HG03025 (cell line): ENCODE results near the gene KIAA1614.

Experiments used
- ATAC-seq: cut with Tn5 transposase; IDR thresholded peaks from one replicate; pipeline ENCODE4 v1.9.1; 2021; ENCODE audit warnings: mild to moderate bottlenecking, moderate library complexity; ENCODE audit not compliant: unreplicated experiment, low FRiP score

The KIAA1614 gene

DNA sequence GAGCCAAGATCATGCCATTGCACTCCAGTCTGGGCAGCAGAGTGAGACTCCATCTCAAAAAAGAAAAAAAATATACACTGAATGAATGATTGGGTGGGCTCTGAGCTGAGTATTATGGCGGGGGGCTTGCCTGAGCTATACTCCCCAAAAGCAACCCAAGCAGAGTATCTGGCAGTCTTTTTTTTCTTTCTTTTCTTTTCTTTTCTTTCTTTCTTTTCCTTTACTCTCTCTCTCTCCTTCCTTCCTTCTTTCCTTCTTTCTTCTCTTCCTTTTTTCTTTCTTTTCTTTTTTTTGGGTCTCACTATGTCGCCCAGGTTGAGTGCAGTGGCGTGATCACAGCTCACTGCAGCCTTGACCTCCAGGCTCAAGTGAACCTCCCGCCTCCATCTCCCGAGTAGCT lies 27.7 kb downstream of the KIAA1614 start:
- no peak for ATAC-seq

DNA sequence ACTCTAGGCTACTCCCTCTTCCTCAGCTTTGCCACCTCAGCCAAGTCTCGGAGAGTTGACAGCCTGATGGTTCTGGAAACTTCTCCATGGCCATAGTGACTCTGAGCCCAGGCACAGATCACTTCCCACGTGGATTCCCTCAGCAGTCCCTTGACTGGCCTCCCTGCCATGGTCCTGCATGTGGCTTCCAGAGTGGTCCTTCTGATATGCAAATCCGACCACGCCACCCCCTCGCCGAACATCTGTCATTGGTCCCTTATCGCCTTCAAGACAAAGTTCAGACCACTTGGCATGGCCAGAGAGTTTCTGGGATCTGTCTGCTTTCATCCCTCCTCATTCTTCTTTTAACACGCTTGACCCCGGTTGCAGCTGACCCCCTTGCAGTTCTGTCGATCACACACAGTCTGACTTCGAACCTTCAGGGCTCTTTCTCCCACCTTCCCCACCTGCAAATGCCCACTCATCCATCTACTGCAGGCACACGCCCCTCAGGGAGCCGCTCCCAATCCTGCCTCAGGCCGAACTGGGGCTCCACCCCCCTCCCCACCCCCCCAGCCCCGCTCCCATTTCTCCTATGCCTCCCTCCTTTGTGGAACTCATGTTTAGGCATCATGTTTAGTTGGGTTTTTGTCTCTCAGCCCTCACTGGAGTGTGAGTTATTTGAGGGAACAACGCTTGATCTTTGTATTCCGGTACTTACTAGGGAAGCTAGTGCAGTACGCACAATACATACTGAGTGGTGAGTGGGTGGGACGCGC lies 29.0 kb downstream of the KIAA1614 start:
- no peak for ATAC-seq

DNA sequence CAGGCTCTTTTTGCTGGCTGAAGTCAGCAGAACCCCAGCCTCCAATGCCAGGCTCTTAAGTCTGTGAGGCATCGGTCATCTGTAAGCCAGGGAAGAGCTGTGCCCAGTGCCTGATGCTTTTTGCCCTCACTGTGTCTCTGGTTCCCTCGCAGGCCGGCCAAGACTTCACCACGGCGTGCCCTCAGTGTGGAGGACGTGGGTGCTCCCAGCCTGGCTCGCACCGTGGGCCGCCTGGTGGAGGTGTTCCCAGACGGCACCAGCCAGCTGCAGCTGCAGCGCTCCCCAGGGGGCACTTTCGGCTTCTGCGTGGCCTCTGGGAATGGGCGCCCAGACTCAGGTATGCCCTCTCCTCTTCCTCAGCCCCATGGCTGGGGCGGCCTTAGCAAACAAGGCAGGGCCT lies 32.5 kb downstream of the KIAA1614 start:
- ATAC-seq, result no peak

DNA sequence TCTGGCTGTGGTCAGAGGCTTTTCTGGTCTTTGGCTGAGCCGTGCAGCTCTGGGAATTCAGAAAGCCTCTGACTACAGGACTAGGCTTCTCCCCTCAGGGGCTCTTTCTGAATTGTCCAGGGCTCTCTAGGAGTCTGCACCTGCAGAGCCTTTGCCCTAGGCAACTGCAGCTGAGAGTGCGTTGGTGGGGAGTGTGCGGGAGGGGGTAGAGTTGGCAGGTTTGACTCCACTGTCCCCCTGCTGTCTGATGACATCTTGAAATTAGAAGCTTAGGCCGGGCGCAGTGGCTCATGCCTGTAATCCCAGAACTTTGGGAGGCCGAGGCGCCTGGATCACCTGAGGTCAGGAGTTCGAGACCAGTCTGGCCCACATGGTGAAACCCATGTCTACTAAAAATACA lies 32.9 kb downstream of the KIAA1614 start:
- no peak for ATAC-seq

DNA sequence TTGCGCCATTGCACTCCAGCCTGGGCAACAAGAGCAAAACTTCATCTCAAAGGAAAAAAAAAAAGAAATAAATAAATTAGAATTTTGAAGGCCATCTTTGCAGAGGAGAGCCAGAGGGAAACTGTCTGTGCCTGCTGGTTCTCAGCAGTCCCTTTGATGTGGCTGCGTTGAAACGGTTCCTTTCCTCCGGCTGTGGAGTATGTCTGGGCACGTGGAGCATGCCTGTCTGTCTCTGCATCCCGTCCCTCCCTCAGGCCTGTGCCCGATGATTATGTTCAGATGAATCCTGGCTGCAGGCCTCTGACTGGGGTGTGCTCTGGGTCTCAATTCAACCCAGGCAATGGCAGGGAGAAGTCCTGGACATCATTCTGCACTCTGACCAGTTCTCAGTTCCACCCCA lies 33.4 kb downstream of the KIAA1614 start:
- no peak for ATAC-seq

GRCh38 chr1:180946541-180947498 lies 34.1 kb downstream of the KIAA1614 start:
- no peak for ATAC-seq

DNA sequence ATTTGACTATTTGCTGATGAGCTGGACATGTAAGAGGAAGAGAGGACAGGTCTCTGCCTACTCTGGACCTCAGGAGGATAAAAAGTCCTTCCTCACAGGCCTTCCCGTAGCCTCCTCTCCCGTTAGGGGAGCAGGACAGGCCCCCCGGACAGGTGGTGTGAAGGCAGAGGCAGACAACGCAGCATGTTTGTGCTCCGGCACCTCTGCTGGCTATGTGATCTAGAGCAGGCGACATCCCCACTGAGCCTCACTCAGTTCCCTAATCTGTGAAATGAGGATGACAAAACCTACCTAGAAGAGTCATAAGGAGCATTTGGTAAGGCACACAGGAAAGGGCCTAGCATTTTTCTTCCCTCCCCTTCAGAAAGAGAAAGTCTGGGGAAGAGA lies 34.8 kb downstream of the KIAA1614 start:
- ATAC-seq, result no peak

GRCh38 chr1:180947901-180948640 lies 35.4 kb downstream of the KIAA1614 start:
- ATAC-seq, result no peak

GRCh38 chr1:180948641-180949615 lies 36.2 kb downstream of the KIAA1614 start:
- ATAC-seq, result no peak

GRCh38 chr1:180949616-180950000 lies 36.9 kb downstream of the KIAA1614 start:
- ATAC-seq, result no peak

DNA sequence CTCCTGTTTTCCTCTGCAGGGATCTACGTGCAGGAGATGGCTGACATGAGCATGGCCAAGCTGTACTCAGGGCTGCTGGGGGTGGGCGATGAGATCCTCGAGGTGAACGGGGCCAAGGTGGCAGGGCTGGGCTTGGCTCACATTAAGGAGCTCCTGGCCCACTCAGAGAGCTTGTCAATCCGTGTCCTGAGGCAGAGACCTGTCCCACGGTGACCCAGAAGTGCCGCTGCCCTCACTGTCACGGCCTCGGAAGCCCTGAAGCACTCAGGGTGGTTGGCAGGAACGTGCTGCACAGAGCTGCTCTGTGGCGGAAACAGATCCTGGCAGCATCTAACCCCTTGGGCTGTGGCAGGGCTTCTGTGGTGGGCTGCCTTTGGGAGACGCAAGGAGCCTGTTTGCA lies 37.6 kb downstream of the KIAA1614 start:
- no peak for ATAC-seq

DNA sequence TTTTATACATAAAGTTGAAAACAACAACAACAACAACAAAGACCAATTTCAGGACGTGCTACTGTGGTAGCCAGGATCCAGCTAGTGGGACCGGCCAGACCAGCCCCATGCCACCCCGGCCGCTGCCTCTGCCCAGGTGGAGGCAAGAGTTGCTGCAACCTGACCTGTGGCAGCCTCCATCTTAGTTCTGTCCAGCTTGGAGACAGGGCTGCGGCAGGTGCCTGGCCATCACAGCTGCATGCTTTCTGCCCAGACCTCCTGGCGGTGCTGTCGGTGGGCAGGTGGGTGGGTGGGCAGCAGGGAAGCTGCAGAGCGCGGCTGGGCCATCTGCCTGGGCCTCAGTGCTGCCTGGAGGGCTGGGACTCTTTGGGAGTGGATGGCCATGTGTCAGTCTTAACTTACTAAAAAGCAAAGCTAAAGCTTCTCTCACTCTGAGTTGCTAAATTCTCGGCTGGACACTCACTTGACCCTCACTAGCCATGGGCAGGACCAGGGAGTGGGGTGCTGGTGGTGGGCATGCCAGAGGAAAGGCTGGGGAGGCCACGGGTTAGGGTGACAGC lies 38.6 kb downstream of the KIAA1614 start:
- no peak for ATAC-seq

GRCh38 chr1:180951836-180952656 lies 39.3 kb downstream of the KIAA1614 start:
- ATAC-seq, result no peak

DNA sequence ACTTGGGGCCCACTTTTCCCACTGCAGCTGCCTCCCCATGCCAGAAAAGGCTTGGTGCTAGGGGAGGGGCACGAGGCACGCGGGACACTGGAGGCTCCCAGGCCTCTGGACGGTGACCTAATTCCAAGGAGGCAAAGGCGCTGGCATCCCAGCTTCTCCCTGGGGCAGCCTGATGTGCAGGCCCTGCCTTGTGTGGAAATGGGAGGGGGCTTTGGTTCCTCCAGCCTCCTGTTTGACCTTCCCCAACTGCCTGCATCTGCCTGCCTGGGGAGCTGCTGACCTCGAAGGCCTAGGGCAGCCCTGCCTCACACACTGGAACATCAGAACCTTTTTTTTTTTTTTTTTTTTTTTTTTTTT lies 39.9 kb downstream of the KIAA1614 start:
- no peak for ATAC-seq

DNA sequence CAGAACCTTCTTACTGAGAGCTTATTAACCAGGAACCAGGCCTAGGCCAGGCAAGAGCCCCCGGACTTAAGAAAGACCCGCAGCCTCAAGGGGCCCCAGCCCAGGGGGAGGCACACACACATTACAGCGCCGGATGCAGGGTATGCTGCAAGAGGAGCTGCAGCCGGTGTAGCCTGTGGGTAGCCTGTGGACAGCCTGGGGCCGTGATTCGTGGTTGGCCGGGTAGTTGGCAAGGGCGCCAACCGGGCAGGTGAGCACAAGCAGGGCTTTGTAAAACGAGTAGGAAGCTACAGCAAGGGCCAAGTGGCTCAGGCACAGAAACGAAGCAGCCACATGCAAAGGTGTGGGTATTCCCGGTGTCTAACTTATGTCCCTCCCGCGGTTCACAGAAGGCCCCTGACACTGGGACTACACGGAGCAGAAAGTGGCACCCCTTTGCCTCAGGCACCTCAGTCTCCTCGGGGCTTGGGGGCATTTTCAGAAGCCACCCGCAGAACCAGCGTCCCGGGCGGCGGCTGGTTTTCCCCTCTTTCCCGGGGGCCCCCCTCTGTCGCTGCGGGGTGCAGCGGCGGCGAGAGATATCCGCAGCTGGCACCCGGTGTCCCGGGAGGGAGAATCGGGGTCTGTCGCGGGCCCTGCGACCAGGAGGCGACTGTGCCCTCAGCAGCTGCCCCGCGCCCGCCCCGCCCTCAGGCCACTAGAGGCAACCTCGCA lies 40.8 kb downstream of the KIAA1614 start:
- ATAC-seq, result no peak

DNA sequence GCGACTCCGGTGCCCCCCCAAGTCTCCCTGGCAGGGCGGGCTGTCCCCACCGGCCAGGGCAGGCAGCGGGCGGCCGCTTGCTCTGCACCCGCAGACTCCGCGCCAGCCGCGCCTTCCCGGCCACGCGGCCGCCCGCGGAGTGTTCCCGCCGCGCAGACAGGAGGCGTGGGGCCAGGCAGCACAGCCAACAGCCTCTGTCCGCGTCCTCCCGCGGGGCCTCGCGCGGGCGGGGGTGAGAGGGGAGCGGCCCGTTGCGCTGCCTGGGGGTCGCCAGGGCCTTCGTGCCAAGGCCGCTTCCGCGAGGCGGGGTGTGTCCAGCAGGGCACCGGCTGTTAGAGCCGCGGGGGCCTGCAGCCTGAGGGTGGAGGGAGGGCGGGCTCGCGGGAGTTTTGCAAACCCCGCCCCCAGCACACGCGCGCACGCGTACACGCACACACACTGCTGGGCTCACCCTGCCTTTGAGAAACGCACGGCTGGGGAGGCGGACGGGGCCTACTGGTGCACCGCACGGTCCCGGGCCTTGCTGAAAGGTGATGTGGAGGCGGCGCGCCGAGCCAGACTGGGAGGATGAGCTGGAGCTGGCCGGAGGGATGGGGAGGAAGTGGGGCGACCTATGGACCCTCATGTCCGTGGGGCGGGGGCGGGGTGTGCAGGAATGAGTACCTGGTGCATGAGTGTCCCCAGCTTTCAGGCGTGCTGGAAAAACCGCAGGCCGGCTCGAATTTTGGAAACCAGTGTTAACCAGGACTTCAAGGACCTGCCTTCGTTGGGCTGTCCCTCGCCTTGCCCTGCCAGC lies 41.5 kb downstream of the KIAA1614 start:
- no peak for ATAC-seq

GRCh38 chr1:180954801-180955165 lies 42.1 kb downstream of the KIAA1614 start:
- no peak for ATAC-seq
